ENCODE measurements around the gene CD28.
"Not testable (repeated sequence)": the region's sequence is repeated elsewhere in the genome, so short reads cannot be mapped to it uniquely, and the experiment has no call there.

The CD28 gene

GRCh38 chr2:203783496-203784203 is 77.2 kb downstream of the CD28 start:
- no peak for DNase-seq (ENCODE audit: low read depth in 2 of 2)

- not testable (repeated sequence) for DNase-seq (ENCODE audit: low read depth in 2 of 2)
Observed at GRCh38 chr2:203784710-203785270, 78.4 kb downstream of the CD28 start.

DNA sequence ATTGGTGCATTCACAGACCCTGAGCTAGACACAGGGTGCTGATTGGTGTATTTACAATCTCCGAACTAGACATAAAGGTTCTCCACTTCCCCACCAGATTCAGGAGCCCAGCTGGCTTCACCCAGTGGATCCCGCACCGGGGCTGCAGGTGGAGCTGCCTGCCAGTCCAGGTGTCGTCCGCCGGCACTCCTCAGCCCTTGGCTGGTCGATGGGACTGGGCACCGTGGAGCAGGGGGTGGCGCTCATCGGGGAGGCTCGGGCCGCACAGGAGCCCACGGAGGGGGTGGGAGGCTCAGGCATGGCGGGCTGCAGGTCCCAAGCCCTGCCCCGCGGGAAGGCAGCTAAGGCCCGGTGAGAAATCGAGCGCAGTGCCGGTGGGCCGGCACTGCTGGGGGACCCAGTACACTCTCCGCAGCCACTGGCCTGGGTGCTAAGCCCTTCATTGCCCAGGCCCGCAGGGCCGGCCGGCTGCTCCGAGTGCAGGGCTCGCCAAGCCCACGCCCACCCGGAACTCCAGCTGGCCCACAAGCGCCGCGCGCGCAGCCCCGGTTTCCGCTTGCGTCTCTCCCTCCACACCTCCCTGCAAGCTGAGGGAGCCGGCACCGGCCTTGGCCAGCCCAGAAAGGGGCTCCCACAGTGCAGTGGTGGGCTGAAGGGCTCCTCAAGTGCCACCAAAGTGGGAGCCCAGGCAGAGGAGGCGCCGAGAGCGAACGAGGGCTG is 79.1 kb downstream of the CD28 start:
- DNase-seq (ENCODE audit: low read depth in 2 of 2), result not testable (repeated sequence)

DNA sequence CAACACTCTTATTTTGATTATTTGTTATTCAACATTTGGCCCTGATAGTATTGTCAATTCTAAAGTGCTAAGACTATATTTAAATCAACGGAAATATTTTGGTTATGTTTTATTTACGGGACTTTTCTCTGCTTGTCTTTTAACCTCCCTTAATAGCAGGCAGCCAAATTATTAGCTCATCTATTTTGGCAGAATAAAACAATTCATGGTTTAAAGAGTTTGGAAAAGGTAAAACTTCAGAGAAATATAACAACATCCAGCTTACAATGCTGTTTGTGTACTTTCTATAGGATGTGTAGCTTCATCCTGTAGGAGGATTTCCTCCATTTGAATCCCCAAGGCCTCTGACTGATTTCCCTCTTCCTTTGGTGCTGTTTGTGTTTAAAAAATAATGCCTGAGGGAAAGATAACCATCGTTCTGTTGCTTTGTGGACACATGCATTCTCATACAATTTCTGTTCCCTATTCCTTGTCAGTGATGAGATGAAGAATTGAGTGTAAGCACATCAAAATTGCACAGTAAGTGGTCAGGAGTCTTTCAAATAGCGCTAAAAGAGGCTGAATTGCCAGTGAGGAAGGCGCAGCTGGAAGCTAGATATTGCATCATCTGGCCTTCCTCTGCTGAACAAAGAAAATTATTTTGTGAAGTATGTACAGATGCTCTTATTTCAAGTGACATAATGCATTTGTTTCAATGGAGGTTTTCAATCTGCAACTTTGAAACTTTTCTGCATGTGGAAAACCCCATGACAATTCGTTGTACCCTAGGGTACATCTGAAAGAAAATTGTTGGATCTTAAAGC is 80.3 kb downstream of the CD28 start:
- no peak for DNase-seq (ENCODE audit: low read depth in 2 of 2)

DNA sequence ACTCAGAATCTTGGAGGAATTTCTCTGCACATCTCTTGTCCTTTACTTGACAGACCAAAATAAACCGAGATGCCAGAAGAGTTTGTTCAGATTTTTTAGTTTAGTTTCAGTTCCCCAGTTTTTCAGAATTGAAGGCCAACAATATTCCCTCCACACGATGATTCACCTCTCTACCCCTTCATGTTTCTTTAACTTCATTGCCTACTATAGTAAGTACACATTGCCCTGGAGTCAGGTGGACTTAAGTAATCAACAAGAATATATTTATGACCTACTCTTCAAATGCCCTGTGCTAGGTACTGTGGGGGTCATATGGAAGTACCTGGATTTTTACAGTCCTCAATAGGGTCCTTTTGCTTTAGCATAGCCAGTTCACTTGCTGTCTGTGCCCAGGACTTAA is 81.5 kb downstream of the CD28 start:
- no peak for DNase-seq (ENCODE audit: low read depth in 2 of 2)

Measured in activated CD8-positive, alpha-beta memory T cell treated with anti-CD3 and anti-CD28 coated beads for 4 hours (primary cell).